Measurements from ENCODE around the gene LRIT2.

LRIT2 gene

GRCh38 chr10:84225427-84226173 is at the start of gene LRIT2:
TSS of gene LRIT2 (minus strand) at chr10:84225544. CDS start at chr10:84225520, 24 bp downstream.
- DNase-seq: no peak

DNA sequence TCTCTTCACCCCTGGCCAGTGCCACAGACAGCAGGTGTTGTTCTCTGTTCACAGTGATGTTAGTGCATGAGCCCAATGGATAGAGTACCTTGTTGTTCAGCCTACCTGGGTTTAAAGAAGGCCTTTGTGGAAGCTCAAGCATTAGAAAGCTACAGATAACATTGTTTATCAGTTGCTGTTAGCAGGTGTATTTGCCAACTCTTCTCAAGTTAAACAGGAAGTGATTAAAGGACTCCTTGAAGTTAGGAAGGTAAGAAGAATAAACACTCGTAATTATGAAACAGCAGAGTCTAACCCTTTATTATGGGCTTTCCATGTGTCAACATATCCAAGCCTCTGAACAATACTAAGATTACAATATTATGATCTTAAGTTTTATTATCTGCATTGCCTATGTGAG is 45.4 kb upstream of the LRIT2 start:
- peak; percentile 35 for DNase-seq

DNA sequence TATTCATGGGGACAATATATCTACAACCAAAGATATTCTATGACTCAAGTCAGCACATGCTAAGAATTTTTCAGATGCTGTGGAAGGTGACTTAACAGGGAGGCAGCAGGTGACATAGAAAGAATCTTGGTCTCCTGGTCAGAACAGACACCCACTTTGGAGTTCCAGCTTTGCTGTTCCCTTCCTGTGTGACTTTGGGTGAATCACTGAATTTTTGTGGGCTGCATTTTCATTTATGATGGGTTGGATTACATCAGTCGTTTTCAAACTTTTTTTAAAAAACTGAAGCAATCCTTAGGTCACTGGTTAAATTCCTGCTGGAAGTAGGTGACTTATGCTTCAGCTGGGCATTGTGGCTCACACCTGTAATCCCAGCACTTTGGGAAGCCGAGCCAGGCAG is 44.4 kb upstream of the LRIT2 start:
- no peak for DNase-seq

- no peak for DNase-seq
These were observed 43.8 kb upstream of the LRIT2 start for GRCh38 chr10:84269162-84269561.

- no peak for DNase-seq
These were observed 42.3 kb upstream of the LRIT2 start for GRCh38 chr10:84267503-84268126.

DNA sequence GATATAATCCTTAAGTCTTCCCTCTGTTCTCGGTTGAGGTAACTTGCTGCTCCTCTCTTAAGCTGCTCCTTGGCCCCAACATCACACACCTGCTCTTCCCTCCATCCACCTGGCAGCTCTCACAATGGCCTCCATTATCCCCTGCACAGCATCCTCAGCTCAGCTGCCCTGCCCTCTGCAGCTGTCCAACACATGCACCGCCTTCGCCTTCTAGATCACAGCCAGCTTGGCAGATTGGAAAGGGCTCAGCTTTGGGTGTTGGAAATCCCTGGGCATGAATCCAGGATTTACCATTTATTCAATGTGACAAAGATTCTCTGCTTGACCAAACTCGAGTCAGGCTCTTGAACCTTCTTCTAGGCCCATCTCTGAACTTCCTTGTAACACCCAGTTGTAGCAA is 40.1 kb upstream of the LRIT2 start:
- DNase-seq: peak; percentile 78

DNA sequence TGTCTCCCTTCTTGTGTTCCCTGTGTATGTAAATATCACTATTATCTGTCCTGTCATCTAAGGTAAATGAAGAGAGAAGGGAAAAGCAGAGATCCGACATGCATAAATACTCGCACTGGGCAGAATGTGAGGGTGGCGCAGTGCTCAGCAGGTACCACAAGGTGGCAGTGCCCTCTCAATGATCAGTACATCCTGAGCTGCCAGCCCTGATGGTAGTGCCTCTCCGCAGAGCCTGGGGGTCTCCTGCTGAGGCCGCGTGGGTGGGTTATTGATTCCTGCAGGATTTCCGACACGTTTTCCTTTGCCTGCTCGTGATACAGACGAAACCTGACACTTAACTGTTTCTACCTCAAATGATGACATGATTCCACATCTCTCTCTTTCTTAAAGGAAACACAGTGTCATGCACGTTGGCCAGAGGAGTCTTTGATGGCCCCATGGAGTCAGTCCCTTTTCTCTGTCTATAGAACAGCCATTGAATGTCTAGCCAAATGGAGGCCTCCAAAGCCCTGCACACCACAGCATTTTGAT is 39.3 kb upstream of the LRIT2 start:
- DNase-seq: peak; percentile 42

DNA sequence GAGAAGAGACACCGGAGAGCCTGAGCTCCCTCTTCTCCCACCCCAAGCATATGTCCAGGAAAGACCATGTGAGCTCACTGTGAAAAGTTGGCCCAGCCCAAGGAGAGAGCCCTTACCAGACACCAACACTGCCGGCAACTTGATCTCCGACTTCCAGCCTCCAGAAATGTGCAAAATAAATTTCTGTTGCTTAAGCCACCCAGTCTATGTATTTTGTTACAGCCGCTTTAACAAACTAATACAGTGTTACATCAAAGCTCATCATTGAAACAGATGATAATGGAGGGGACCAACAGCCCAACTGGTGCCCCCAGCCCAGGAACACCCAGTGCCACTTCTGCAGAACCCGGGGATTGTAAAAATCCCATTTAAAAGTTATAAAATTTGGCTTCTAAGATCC is 38.4 kb upstream of the LRIT2 start:
- no peak for DNase-seq

DNA sequence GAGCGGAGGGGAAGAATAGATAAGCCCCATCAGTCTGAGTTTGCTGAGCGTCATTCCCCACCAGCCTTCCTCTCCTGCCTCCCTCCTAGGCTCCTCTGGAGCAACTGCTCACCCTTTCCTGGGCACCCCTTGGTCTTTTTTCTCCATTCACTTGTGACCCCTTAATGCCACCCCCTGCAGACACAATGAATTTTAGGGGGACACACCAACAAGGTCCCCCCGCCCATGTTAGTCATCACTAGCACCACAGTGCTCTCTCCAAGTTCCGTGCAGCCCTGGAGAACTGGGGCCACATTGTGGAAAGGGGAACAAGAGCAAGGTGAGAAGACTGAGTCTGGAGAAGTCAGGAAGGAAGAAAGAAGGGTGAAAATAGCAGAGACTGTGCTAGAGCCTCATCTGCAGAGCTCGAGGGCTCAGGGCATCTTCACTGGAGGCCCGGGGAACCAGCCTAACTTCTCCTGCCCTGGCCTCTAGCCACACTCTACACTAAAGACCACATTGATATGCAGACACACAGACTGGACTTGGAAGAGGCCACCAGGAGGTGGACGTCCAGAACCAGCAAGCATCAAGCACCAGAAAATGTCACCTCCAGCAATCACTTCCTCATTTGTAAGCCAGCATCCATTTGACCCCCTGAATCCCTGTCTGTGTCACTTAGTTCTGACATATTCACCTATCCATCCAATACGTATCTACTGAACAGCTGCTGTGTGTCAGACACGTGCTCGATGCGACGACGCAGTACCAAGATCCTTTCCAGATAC is 37.0 kb upstream of the LRIT2 start:
- no peak for DNase-seq

- no peak for DNase-seq
These were observed 36.0 kb upstream of the LRIT2 start for GRCh38 chr10:84261236-84261915.

- no peak for DNase-seq
These were observed 32.8 kb upstream of the LRIT2 start for GRCh38 chr10:84258034-84258695.

DNA sequence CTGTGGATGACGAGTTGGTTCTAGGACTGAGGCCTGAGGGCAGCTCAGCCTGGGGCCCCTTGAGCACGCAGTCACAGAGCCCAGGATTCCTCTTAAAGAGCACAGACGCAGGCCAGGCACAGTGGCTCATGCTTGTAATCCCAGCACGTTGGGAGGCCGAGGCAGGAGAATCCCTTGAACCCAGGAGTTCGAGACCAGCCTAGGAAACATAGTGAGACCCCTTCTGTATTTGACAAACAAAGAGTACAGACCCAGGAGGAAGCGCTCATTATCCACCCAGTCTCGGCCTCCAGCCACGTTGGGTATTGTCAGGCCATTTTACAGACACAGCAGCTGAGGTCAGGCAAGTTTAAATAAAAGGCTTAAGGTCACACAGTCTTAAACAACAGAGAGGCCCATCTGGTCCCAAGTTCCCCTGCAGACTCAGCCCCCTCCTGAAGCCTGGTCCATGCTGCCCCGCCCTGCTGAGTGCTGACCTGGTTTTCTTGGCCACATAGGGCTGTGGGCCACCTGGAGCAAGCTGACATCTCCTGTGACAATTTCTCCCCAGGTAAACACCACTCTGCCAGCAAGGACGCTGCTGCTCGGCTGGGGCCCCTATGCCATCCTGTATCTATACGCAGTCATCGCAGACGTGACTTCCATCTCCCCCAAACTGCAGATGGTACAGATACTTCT is 32.1 kb upstream of the LRIT2 start:
- DNase-seq: no peak

- no peak for DNase-seq
These were observed 31.4 kb upstream of the LRIT2 start for GRCh38 chr10:84256510-84257342.

DNA sequence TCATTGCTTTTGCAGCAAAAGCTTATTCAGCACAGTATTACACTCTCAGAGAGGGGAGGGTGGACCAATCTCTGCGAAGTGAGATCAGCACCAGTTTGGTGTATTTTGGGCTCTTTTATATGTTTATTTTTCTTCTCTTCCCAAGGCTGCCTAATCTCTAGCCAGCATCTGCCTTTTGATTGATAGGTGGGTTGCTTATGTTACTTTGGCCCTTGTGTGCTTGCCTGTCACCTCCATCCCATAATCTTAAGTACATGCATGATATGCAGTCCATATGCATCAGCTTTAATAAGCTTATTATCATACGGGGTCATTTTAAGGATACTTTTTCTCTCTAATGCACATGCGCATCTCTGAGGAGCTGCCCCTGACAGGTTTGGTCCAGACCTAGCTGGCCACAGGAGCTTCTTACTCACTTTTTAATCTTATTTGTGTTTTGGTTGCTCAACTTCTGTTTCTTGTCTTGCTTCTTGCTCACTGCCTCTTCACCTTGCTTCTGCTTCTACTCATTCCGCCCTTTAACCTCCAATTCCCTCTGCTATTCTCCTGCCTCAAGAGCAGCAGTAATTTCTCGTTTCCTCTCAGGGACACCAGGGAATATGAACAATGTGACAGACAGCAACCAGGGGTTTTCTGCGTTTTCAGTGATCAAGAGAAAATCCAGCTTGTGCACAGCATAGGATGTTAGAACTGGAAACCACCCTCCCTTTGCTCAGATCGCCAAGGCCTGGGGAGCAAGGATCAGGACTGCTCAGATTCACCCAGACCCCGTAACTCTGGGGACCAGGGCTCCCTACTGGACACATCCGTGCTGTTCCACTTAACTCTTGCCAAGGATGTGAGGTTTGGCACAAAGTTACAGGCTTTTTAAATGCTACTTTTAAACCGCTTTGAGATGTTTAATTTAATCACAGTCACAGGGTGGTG is 29.5 kb upstream of the LRIT2 start:
- DNase-seq: no peak

GRCh38 chr10:84248794-84249193 is 23.4 kb upstream of the LRIT2 start:
- DNase-seq: no peak

DNA sequence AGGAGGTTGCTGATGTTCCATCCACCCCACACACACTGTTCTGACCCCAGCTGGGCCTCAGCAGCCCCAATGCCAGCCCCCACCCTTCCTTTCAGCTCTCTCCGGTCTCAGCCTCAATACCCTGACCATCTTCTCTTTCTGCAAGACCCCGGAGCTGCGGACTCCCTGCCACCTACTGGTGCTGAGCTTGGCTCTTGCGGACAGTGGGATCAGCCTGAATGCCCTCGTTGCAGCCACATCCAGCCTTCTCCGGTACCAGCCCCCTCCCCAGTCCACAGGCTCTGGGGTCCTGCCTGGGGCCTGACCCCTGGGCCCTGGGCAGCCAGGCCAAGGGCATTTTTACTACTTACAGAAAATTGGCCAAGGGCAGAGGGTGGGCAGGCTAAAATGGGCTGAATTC is 22.2 kb upstream of the LRIT2 start:
- DNase-seq: no peak

GRCh38 chr10:84244651-84245270 is 19.4 kb upstream of the LRIT2 start, which contains the start of gene RGR:
TSS of gene RGR (plus strand) at chr10:84245053. CDS start at chr10:84245091, 38 bp downstream.
- no peak for DNase-seq

- DNase-seq: no peak
These were observed 18.4 kb upstream of the LRIT2 start for GRCh38 chr10:84243759-84244158.

GRCh38 chr10:84241185-84241790 is 15.9 kb upstream of the LRIT2 start, which contains the start of gene LRIT1:
TSS of gene LRIT1 (minus strand) at chr10:84241546. CDS start at chr10:84241439, 107 bp downstream.
- no peak for DNase-seq
